ENCODE results near the gene TNS1.

DNA sequence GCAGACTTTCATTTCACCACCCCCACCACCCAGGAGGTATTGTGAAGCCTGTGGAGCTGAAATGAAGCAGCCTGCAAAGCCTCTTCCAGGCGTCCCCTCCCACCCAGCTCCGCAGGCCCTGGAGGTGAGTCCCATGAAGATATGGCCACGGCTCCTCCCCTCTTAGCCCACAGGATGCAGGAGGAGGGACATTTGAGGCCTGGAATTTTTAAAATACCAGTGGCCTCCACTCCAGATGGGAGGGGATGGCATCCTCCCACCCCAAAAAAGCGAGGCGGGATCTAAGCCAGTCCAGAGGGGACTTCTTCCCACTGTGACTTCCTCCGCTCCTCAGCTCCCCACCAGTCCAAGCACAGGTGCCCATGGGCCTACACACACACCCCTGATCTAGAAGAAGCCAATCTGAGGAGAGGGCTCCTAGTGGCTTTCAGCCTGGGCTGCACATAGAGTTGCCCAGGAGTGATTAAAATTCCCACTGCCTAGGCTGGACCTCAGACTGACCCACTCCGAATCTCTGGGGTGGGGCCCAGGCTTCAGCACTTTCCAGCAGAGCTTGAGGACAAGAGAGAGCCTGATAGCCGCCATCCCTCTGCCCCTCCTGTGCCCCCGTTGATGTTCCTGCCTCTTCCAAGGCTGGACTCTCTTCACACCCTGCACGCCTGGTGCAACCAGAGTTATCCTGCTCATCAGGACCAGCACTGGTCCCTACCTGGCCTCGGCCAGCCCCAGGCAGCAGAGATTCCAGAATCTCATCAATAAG, 206.9 kb downstream of the TNS1 start:
- TF ChIP-seq, protein P1, sequence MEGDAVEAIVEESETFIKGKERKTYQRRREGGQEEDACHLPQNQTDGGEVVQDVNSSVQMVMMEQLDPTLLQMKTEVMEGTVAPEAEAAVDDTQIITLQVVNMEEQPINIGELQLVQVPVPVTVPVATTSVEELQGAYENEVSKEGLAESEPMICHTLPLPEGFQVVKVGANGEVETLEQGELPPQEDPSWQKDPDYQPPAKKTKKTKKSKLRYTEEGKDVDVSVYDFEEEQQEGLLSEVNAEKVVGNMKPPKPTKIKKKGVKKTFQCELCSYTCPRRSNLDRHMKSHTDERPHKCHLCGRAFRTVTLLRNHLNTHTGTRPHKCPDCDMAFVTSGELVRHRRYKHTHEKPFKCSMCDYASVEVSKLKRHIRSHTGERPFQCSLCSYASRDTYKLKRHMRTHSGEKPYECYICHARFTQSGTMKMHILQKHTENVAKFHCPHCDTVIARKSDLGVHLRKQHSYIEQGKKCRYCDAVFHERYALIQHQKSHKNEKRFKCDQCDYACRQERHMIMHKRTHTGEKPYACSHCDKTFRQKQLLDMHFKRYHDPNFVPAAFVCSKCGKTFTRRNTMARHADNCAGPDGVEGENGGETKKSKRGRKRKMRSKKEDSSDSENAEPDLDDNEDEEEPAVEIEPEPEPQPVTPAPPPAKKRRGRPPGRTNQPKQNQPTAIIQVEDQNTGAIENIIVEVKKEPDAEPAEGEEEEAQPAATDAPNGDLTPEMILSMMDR (IDR thresholded peaks at IDR 0.05), result no peak
- TF ChIP-seq POLR2A (IDR thresholded peaks at IDR 0.05), result no peak
